HG02623 (cell line): ENCODE results near the gene COL27A1.

Source experiments
- ATAC-seq: cut with Tn5 transposase; IDR thresholded peaks from one replicate; pipeline ENCODE4 v1.9.1; 2021; ENCODE audit warnings: moderate library complexity; ENCODE audit not compliant: unreplicated experiment

Gene COL27A1

GRCh38 chr9:114261987-114262386, 106.7 kb downstream of the COL27A1 start:
- ATAC-seq, result no peak

- ATAC-seq, result no peak
Observed at GRCh38 chr9:114263853-114264510, 108.6 kb downstream of the COL27A1 start.

- no peak for ATAC-seq
Observed at GRCh38 chr9:114264806-114265550, 109.6 kb downstream of the COL27A1 start.

GRCh38 chr9:114266969-114267368, 111.6 kb downstream of the COL27A1 start:
- ATAC-seq, result no peak

GRCh38 chr9:114269023-114269422, 113.7 kb downstream of the COL27A1 start:
- ATAC-seq, result no peak

GRCh38 chr9:114270120-114270975, 115.0 kb downstream of the COL27A1 start:
- ATAC-seq, result no peak

- ATAC-seq, result no peak
Observed at GRCh38 chr9:114271556-114272510, 116.5 kb downstream of the COL27A1 start.

GRCh38 chr9:114272739-114273431, 117.5 kb downstream of the COL27A1 start:
- ATAC-seq, result no peak

GRCh38 chr9:114273461-114273881, 118.1 kb downstream of the COL27A1 start:
- no peak for ATAC-seq

- ATAC-seq, result no peak
Observed at GRCh38 chr9:114274217-114274616, 118.9 kb downstream of the COL27A1 start.

GRCh38 chr9:114275246-114276004, 120.1 kb downstream of the COL27A1 start:
- ATAC-seq, result no peak

- no peak for ATAC-seq
Observed at GRCh38 chr9:114276908-114277821, 121.8 kb downstream of the COL27A1 start.

- ATAC-seq, result no peak
Observed at GRCh38 chr9:114278356-114278755, 123.0 kb downstream of the COL27A1 start.

GRCh38 chr9:114278881-114279570, 123.7 kb downstream of the COL27A1 start:
- ATAC-seq, result no peak

GRCh38 chr9:114279693-114280092, 124.4 kb downstream of the COL27A1 start:
- ATAC-seq, result no peak

GRCh38 chr9:114280636-114281472, 125.5 kb downstream of the COL27A1 start:
- ATAC-seq, result no peak
